Measurements from ENCODE around the gene MAP9. TPM values are rescaled to one million over a fixed set of nuclear protein-coding genes. Genes with fewer than 3 reads are reported as not detected.

The MAP9 gene
- total and polyA plus RNA-seq, 8 donors: 12.2 to 21.7 (median 21.0) TPM

DNA sequence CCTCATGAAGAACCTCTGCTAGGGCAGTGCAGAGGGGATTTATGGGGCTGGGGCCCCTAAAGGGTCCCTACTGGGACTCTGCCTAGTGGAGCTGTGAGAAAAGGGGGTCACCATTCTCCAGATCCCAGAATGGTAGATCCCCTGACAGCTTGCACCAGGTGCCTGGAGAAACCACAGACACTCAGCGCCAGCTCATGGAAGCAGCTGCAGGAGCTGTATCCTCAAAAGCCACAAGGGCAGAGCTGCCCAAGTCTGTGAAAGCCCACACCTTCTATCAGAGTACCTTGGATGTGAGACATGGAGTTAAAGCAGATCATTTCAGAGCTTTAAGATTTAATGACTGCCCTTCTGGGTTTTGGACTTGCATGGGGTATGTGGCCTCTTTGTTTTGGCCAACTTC is 38.6 kb downstream of the MAP9 start:
- Histone ChIP-seq H3K4me3 (no peak overlapping the region), H3K27ac (no peak overlapping the region), H3K9me3 (peaks cover 0 to 4% of the 10 kb centered on the region in 2 donors), H3K36me3 (no peaks in the 10 kb centered on the region), H3K27me3 (no peaks in the 10 kb centered on the region), H3K4me1 (no peaks in the 10 kb centered on the region)
- intact Hi-C loops (cut with DNase I): no loop called here
- TF ChIP-seq CTCF (IDR thresholded peaks at IDR 0.05): no peak
- no peak for ATAC-seq
- DNase-seq: no peak

DNA sequence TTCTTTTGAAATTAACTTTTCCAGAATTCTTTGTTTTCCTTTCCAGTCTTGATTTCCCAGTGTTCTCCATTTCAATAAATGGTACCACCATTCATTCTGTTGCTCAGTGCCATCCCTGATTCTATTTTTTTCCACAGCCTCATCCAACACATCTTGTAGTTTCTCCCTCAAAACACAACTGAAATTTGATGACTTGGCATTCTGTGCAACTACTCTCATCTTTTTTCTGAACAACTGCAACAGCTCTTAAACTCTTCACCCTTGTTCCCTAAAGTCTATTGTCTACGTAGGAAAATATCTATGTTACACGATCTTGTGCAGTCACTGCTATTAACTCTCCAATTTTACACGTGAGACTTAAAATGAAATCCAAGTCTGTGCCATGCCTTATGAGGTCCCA is 40.5 kb downstream of the MAP9 start:
- no peaks in the 10 kb centered on the region for H3K27me3 ChIP-seq
- intact Hi-C loops (cut with DNase I): no loop called here
- DNase-seq: no peak
- no peak for ATAC-seq
- peaks cover 0 to 4% of the 10 kb centered on the region in 2 donors for H3K9me3 ChIP-seq
- H3K4me3 ChIP-seq: no peak overlapping the region
- H3K4me1 ChIP-seq: no peaks in the 10 kb centered on the region
- TF ChIP-seq CTCF (IDR thresholded peaks at IDR 0.05): no peak
- H3K27ac ChIP-seq: no peak overlapping the region
- H3K36me3 ChIP-seq: no peaks in the 10 kb centered on the region

GRCh38 chr4:155331478-155331877 is 45.3 kb downstream of the MAP9 start:
- no peak for DNase-seq
- Histone ChIP-seq H3K27ac (no peak overlapping the region), H3K4me1 (no peaks in the 10 kb centered on the region), H3K4me3 (no peak overlapping the region), H3K36me3 (no peaks in the 10 kb centered on the region), H3K9me3 (no peaks in the 10 kb centered on the region), H3K27me3 (no peaks in the 10 kb centered on the region)
- no peak for ATAC-seq
- no peak for TF ChIP-seq CTCF (IDR thresholded peaks at IDR 0.05)
- intact Hi-C loops (cut with DNase I): no loop called here

DNA sequence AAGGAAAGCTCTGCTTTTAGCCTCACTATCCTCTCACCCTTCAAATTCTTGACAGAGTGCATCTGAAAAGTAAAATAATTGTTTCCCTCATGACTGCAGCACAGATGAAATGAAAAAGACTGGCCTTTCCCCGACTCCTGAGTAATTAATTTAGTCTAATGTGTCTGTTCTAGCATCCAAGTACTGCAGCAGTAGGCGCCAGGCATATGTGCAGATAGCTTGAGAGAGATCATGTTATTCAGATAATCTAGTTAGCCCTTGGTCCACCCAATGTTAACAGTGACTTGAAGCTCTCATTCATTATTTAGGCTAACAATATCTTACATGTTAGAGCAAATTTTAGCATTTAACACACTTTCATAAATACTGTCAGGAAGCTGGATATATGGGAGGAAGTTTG is 54.0 kb downstream of the MAP9 start:
- H3K4me3 ChIP-seq: no peak overlapping the region
- no peaks in the 10 kb centered on the region for H3K36me3 ChIP-seq
- H3K27me3 ChIP-seq: no peaks in the 10 kb centered on the region
- TF ChIP-seq CTCF (IDR thresholded peaks at IDR 0.05): no peak
- DNase-seq: no peak
- no peak for ATAC-seq
- no peaks in the 10 kb centered on the region for H3K9me3 ChIP-seq
- H3K4me1 ChIP-seq: no peaks in the 10 kb centered on the region
- no peak overlapping the region for H3K27ac ChIP-seq
- intact Hi-C loops (cut with DNase I): no loop called here

DNA sequence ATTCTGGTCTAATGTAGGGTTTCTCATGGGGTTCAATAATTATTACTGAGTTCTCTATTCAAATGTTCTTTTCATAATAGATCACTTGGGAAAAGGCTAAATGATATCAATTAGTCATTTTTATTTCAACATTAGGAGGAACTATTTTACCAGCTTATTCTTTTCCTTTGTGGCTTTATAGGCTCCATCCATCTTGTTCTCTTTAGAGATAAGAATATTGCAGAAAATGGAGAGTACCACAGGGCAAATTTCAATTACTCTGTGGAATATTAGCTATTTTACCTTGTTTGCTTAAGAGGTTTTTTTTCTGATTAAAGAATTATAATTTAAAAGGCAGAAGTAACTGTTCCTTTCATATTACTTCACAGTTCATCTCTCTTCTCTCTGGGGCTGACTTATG is 55.8 kb downstream of the MAP9 start:
- H3K27ac ChIP-seq: no peak overlapping the region
- H3K4me3 ChIP-seq: no peak overlapping the region
- H3K27me3 ChIP-seq: no peaks in the 10 kb centered on the region
- H3K4me1 ChIP-seq: no peaks in the 10 kb centered on the region
- no peaks in the 10 kb centered on the region for H3K36me3 ChIP-seq
- no peaks in the 10 kb centered on the region for H3K9me3 ChIP-seq
- intact Hi-C loops (cut with DNase I): no loop called here
- DNase-seq (no peak), ATAC-seq (no peak)
- no peak for TF ChIP-seq CTCF (IDR thresholded peaks at IDR 0.05)
